ENCODE results near the gene DOCK9.
"Not testable (repeated sequence)": the region's sequence is repeated elsewhere in the genome, so short reads cannot be mapped to it uniquely, and the experiment has no call there.

DOCK9 gene

GRCh38 chr13:98819382-98820010 lies 158.4 kb downstream of the DOCK9 start:
- Histone ChIP-seq H3K9ac (ENCODE audit: low read length) (no peak overlapping the region), H3K9me3 (ENCODE audit: control insufficient read depth, low read length) (no peaks in the 10 kb centered on the region), H3K36me3 (ENCODE audit: control insufficient read depth, insufficient read depth, low read length) (no peaks in the 10 kb centered on the region), H3K4me3 (ENCODE audit: low read length) (no peak overlapping the region), H3K27me3 (ENCODE audit: control insufficient read depth, insufficient read depth, low read length) (no peaks in the 10 kb centered on the region), H3K4me1 (ENCODE audit: control insufficient read depth, insufficient read depth, low read length) (peaks cover 12% of the 10 kb centered on the region)

GRCh38 chr13:98816406-98816805 lies 161.5 kb downstream of the DOCK9 start:
- Histone ChIP-seq H3K36me3 (ENCODE audit: control insufficient read depth, insufficient read depth, low read length) (no peaks in the 10 kb centered on the region), H3K4me1 (ENCODE audit: control insufficient read depth, insufficient read depth, low read length) (no peaks in the 10 kb centered on the region), H3K27me3 (ENCODE audit: control insufficient read depth, insufficient read depth, low read length) (no peaks in the 10 kb centered on the region), H3K4me3 (ENCODE audit: low read length) (no peak overlapping the region), H3K9ac (ENCODE audit: low read length) (no peak overlapping the region), H3K9me3 (ENCODE audit: control insufficient read depth, low read length) (no peaks in the 10 kb centered on the region)

GRCh38 chr13:98813993-98814392 lies 163.9 kb downstream of the DOCK9 start:
- H3K9me3 ChIP-seq (ENCODE audit: control insufficient read depth, low read length) = no peaks in the 10 kb centered on the region

GRCh38 chr13:98812186-98812790 lies 165.6 kb downstream of the DOCK9 start:
- H3K9ac ChIP-seq (ENCODE audit: low read length); H3K36me3 ChIP-seq (ENCODE audit: control insufficient read depth, insufficient read depth, low read length); H3K4me3 ChIP-seq (ENCODE audit: low read length); H3K27me3 ChIP-seq (ENCODE audit: control insufficient read depth, insufficient read depth, low read length); H3K4me1 ChIP-seq (ENCODE audit: control insufficient read depth, insufficient read depth, low read length); H3K9me3 ChIP-seq (ENCODE audit: control insufficient read depth, low read length): not testable (repeated sequence)

More at GRCh38 chr13:98813993-98814392, 163.9 kb downstream of the DOCK9 start:
- Histone ChIP-seq H3K9ac (ENCODE audit: low read length) (no peak overlapping the region), H3K27me3 (ENCODE audit: control insufficient read depth, insufficient read depth, low read length) (no peaks in the 10 kb centered on the region), H3K4me3 (ENCODE audit: low read length) (no peak overlapping the region), H3K36me3 (ENCODE audit: control insufficient read depth, insufficient read depth, low read length) (no peaks in the 10 kb centered on the region), H3K4me1 (ENCODE audit: control insufficient read depth, insufficient read depth, low read length) (no peaks in the 10 kb centered on the region)

GRCh38 chr13:98810746-98811145 lies 167.1 kb downstream of the DOCK9 start:
- no peaks in the 10 kb centered on the region for H3K27me3 ChIP-seq (ENCODE audit: control insufficient read depth, insufficient read depth, low read length)
- H3K9ac ChIP-seq (ENCODE audit: low read length) = no peak overlapping the region
- no peaks in the 10 kb centered on the region for H3K4me1 ChIP-seq (ENCODE audit: control insufficient read depth, insufficient read depth, low read length)
- H3K36me3 ChIP-seq (ENCODE audit: control insufficient read depth, insufficient read depth, low read length) = no peaks in the 10 kb centered on the region
- H3K9me3 ChIP-seq (ENCODE audit: control insufficient read depth, low read length) = no peaks in the 10 kb centered on the region
- H3K4me3 ChIP-seq (ENCODE audit: low read length) = no peak overlapping the region

- Histone ChIP-seq H3K36me3 (ENCODE audit: control insufficient read depth, insufficient read depth, low read length) (peaks cover 4% of the 10 kb centered on the region), H3K9ac (ENCODE audit: low read length) (no peak overlapping the region), H3K4me3 (ENCODE audit: low read length) (no peak overlapping the region), H3K4me1 (ENCODE audit: control insufficient read depth, insufficient read depth, low read length) (no peaks in the 10 kb centered on the region), H3K9me3 (ENCODE audit: control insufficient read depth, low read length) (no peaks in the 10 kb centered on the region), H3K27me3 (ENCODE audit: control insufficient read depth, insufficient read depth, low read length) (no peaks in the 10 kb centered on the region)
These were observed 168.5 kb downstream of the DOCK9 start for GRCh38 chr13:98809345-98809777.

- Histone ChIP-seq H3K4me3 (ENCODE audit: low read length) (no peak overlapping the region), H3K36me3 (ENCODE audit: control insufficient read depth, insufficient read depth, low read length) (peaks cover 6% of the 10 kb centered on the region), H3K4me1 (ENCODE audit: control insufficient read depth, insufficient read depth, low read length) (peaks cover 7% of the 10 kb centered on the region), H3K27me3 (ENCODE audit: control insufficient read depth, insufficient read depth, low read length) (no peaks in the 10 kb centered on the region), H3K9me3 (ENCODE audit: control insufficient read depth, low read length) (no peaks in the 10 kb centered on the region), H3K9ac (ENCODE audit: low read length) (no peak overlapping the region)
These were observed 170.1 kb downstream of the DOCK9 start for GRCh38 chr13:98807774-98808173.

- Histone ChIP-seq H3K4me1 (ENCODE audit: control insufficient read depth, insufficient read depth, low read length) (peaks cover 11% of the 10 kb centered on the region), H3K27me3 (ENCODE audit: control insufficient read depth, insufficient read depth, low read length) (no peaks in the 10 kb centered on the region), H3K36me3 (ENCODE audit: control insufficient read depth, insufficient read depth, low read length) (peaks cover 6% of the 10 kb centered on the region), H3K9ac (ENCODE audit: low read length) (no peak overlapping the region), H3K4me3 (ENCODE audit: low read length) (no peak overlapping the region), H3K9me3 (ENCODE audit: control insufficient read depth, low read length) (no peaks in the 10 kb centered on the region)
These were observed 173.5 kb downstream of the DOCK9 start for GRCh38 chr13:98804336-98804855.

GRCh38 chr13:98803921-98804320 lies 173.9 kb downstream of the DOCK9 start:
- Histone ChIP-seq H3K27me3 (ENCODE audit: control insufficient read depth, insufficient read depth, low read length) (no peaks in the 10 kb centered on the region), H3K4me1 (ENCODE audit: control insufficient read depth, insufficient read depth, low read length) (peaks cover 11% of the 10 kb centered on the region), H3K9me3 (ENCODE audit: control insufficient read depth, low read length) (no peaks in the 10 kb centered on the region), H3K36me3 (ENCODE audit: control insufficient read depth, insufficient read depth, low read length) (peaks cover 6% of the 10 kb centered on the region), H3K9ac (ENCODE audit: low read length) (no peak overlapping the region), H3K4me3 (ENCODE audit: low read length) (no peak overlapping the region)

- H3K36me3 ChIP-seq (ENCODE audit: control insufficient read depth, insufficient read depth, low read length) = peaks cover 6% of the 10 kb centered on the region
- no peak overlapping the region for H3K4me3 ChIP-seq (ENCODE audit: low read length)
- no peak overlapping the region for H3K9ac ChIP-seq (ENCODE audit: low read length)
- no peaks in the 10 kb centered on the region for H3K9me3 ChIP-seq (ENCODE audit: control insufficient read depth, low read length)
- H3K4me1 ChIP-seq (ENCODE audit: control insufficient read depth, insufficient read depth, low read length) = peaks cover 11% of the 10 kb centered on the region
- H3K27me3 ChIP-seq (ENCODE audit: control insufficient read depth, insufficient read depth, low read length) = no peaks in the 10 kb centered on the region
These were observed 174.7 kb downstream of the DOCK9 start for GRCh38 chr13:98803111-98803561.

GRCh38 chr13:98802559-98802958 lies 175.3 kb downstream of the DOCK9 start:
- Histone ChIP-seq H3K4me1 (ENCODE audit: control insufficient read depth, insufficient read depth, low read length) (peaks cover 11% of the 10 kb centered on the region), H3K4me3 (ENCODE audit: low read length) (no peak overlapping the region), H3K9me3 (ENCODE audit: control insufficient read depth, low read length) (no peaks in the 10 kb centered on the region), H3K36me3 (ENCODE audit: control insufficient read depth, insufficient read depth, low read length) (peaks cover 6% of the 10 kb centered on the region), H3K9ac (ENCODE audit: low read length) (no peak overlapping the region), H3K27me3 (ENCODE audit: control insufficient read depth, insufficient read depth, low read length) (no peaks in the 10 kb centered on the region)

- Histone ChIP-seq H3K9ac (ENCODE audit: low read length) (no peak overlapping the region), H3K27me3 (ENCODE audit: control insufficient read depth, insufficient read depth, low read length) (no peaks in the 10 kb centered on the region), H3K36me3 (ENCODE audit: control insufficient read depth, insufficient read depth, low read length) (peaks cover 6% of the 10 kb centered on the region), H3K4me1 (ENCODE audit: control insufficient read depth, insufficient read depth, low read length) (peaks cover 11% of the 10 kb centered on the region), H3K4me3 (ENCODE audit: low read length) (no peak overlapping the region), H3K9me3 (ENCODE audit: control insufficient read depth, low read length) (no peaks in the 10 kb centered on the region)
These were observed 176.0 kb downstream of the DOCK9 start for GRCh38 chr13:98801626-98802418.
